ENCODE data around the gene BMPR1B.

Gene BMPR1B

GRCh38 chr4:95093460-95093859 is 335.7 kb downstream of the BMPR1B start:
- Mint-ChIP-seq H3K4me3 (no peak overlapping the region), H3K4me1 (ENCODE audit: low read depth in 2 of 2) (no peaks in the 10 kb centered on the region), H3K27me3 (no peaks in the 10 kb centered on the region), H3K9me3 (no peaks in the 10 kb centered on the region), H3K27ac (no peak overlapping the region), H3K36me3 (ENCODE audit: insufficient read depth) (no peaks in the 10 kb centered on the region)
- no peak for DNase-seq
- ATAC-seq (replicated peaks) = no peak

DNA sequence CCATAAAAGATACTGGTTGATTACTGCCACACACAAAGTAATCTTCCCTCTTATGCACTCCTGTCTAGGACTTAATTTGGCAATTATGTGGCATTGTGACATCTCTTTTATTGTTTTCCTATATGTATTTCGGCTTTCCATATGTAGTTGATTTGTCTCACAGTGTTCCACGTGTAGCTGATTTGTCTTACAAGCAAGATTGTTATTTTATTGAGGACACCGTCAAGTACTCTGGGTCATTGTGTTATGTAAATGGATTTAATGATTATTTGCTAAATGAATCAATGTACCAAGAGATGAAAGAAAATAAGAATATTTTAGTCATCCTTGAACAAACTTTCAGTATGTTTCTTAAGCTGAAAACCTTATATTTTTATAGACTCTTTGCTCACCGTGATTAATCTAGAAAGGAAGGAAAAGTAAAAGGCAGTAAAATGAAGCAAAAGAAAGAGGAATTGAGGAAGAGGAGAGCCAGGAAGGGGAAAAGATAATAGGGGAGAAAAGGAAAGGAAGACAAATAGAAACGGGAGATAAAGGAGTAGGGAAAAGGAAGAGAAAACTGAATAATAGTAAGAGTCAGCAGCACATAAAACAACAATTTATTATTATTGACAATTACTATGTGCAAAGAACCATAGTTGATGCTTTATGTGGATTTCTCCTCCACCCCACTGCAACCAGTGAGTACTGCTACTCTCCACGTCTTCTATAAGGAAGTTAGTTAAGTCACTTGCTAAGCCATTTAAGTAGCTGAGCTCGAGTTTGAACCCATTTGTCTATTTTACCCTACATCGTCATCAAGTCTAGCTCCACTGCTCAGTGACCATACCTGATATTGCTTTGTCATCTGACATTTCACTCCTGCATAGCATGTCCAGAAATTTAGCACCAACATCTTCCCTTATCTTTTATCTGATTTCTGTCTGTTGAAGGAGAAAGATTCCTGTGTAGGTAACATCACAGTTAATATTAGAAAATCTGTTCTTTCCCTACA is 336.5 kb downstream of the BMPR1B start:
- no peaks in the 10 kb centered on the region for H3K9me3 Mint-ChIP-seq
- H3K4me1 Mint-ChIP-seq (ENCODE audit: low read depth in 2 of 2) = no peaks in the 10 kb centered on the region
- H3K27ac Mint-ChIP-seq = no peak overlapping the region
- no peak for DNase-seq
- H3K27me3 Mint-ChIP-seq = no peaks in the 10 kb centered on the region
- ATAC-seq (replicated peaks) = no peak
- H3K36me3 Mint-ChIP-seq (ENCODE audit: insufficient read depth) = no peaks in the 10 kb centered on the region
- H3K4me3 Mint-ChIP-seq = no peak overlapping the region

DNA sequence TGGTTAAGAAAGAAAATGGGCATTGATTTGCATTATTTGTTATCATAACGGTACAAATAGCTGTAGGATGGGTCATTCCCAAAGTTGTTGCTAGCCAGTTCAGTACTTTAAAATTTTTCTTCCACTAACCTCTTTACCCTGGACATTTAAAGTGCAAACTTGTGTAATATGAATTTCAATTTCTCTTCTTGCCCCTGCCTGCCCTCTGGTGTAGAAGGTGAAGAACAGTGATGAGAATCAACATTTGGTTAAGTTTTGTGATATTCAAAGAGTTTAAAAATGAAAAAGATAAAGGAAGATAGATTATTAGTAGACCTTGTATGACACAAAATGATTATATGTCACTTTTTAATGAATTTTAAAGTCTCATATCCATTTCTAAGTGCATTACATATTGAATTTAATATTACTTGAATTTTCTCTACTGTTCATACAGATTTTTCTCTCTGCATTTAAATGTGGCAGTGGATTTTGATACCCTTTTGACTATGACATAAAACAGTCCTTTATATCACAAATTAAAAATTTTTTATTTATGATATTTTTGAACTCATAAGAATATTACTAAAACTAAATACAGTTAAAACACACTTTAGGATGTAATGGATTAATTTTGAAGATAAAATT is 337.7 kb downstream of the BMPR1B start:
- H3K9me3 Mint-ChIP-seq = no peaks in the 10 kb centered on the region
- H3K27ac Mint-ChIP-seq = no peak overlapping the region
- no peak for DNase-seq
- no peak overlapping the region for H3K4me3 Mint-ChIP-seq
- no peaks in the 10 kb centered on the region for H3K36me3 Mint-ChIP-seq (ENCODE audit: insufficient read depth)
- no peaks in the 10 kb centered on the region for H3K27me3 Mint-ChIP-seq
- ATAC-seq (replicated peaks) = no peak
- H3K4me1 Mint-ChIP-seq (ENCODE audit: low read depth in 2 of 2) = no peaks in the 10 kb centered on the region

- Mint-ChIP-seq H3K36me3 (ENCODE audit: insufficient read depth) (no peaks in the 10 kb centered on the region), H3K27ac (no peak overlapping the region), H3K4me3 (no peak overlapping the region), H3K9me3 (no peaks in the 10 kb centered on the region), H3K4me1 (ENCODE audit: low read depth in 2 of 2) (no peaks in the 10 kb centered on the region), H3K27me3 (no peaks in the 10 kb centered on the region)
- no peak for ATAC-seq (replicated peaks)
- DNase-seq = no peak
Observed at GRCh38 chr4:95102162-95102790, 344.5 kb downstream of the BMPR1B start.

DNA sequence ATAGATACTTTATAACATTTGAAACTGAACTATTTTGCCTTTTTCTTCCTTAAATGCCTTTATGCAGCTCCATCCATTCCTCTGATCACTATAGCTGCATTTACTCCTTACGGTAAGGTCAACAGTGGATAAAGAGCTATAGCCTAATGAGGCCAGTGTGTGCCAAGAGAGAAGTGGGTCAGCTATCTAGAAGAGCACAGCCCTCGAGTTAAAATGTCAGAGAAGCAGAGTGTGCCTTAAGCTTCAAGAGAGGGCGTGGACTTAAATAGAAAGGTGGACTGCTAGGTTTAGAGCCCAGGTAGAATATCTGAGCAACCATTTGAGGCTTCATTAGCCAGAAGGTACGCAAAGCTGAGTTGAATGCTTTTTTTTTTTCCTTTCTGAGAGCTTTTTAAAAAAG is 347.4 kb downstream of the BMPR1B start:
- H3K27ac Mint-ChIP-seq = no peak overlapping the region
- DNase-seq (no peak), ATAC-seq (replicated peaks) (no peak)
- H3K9me3 Mint-ChIP-seq = no peaks in the 10 kb centered on the region
- no peaks in the 10 kb centered on the region for H3K4me1 Mint-ChIP-seq (ENCODE audit: low read depth in 2 of 2)
- H3K27me3 Mint-ChIP-seq = no peaks in the 10 kb centered on the region
- no peaks in the 10 kb centered on the region for H3K36me3 Mint-ChIP-seq (ENCODE audit: insufficient read depth)
- no peak overlapping the region for H3K4me3 Mint-ChIP-seq

- no peaks in the 10 kb centered on the region for H3K4me1 Mint-ChIP-seq (ENCODE audit: low read depth in 2 of 2)
- no peaks in the 10 kb centered on the region for H3K9me3 Mint-ChIP-seq
- H3K27me3 Mint-ChIP-seq = no peaks in the 10 kb centered on the region
- DNase-seq (no peak), ATAC-seq (replicated peaks) (no peak)
- no peaks in the 10 kb centered on the region for H3K36me3 Mint-ChIP-seq (ENCODE audit: insufficient read depth)
- no peak overlapping the region for H3K27ac Mint-ChIP-seq
- no peak overlapping the region for H3K4me3 Mint-ChIP-seq
Observed at GRCh38 chr4:95105983-95106382, 348.2 kb downstream of the BMPR1B start.

DNA sequence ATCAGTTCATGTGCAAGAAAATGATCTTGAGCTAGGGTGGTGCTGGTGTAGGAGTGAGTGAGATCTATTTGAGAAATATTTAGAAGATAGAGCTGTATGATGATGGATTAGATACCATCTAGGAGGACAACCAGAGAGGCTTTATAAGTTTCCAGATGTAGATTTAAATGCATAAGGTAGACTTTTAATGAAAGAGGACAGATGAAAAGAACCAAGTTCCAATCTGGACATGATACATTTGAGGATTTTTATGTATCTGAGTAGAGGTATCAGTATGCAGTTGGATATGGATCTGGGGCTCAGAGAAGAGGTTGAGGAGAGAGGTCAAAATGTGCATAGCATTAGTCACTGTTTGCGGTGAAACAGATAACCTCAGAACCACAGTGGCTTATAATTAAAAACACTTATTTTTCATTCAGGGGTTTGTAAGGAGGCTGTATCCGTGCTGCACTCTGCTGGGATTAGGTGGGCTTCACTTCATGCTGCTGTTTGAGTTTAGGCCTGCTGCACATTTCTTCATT is 348.7 kb downstream of the BMPR1B start:
- DNase-seq (no peak), ATAC-seq (replicated peaks) (no peak)
- Mint-ChIP-seq H3K4me3 (no peak overlapping the region), H3K27me3 (no peaks in the 10 kb centered on the region), H3K4me1 (ENCODE audit: low read depth in 2 of 2) (no peaks in the 10 kb centered on the region), H3K9me3 (no peaks in the 10 kb centered on the region), H3K27ac (no peak overlapping the region), H3K36me3 (ENCODE audit: insufficient read depth) (no peaks in the 10 kb centered on the region)

DNA sequence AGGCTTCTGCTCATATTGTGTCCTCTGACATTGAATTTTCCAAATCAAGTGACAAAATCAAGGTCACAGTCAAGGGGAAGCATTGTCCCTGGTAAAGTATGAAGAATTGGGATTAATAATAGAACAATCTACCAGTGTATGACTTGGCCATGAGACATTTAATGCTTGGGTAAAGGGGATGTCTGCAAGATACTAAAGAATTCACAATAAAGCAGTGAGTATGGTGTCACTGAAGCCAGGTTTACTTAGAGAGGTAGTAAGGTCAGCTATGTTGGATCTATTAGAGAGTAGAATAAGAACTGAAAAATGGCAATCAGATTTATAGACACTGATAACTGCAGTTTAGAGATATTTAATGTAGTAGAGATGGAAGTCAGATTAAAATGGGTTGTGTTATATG is 349.2 kb downstream of the BMPR1B start:
- no peak for DNase-seq

GRCh38 chr4:95107635-95108034 is 349.9 kb downstream of the BMPR1B start:
- no peaks in the 10 kb centered on the region for H3K36me3 Mint-ChIP-seq (ENCODE audit: insufficient read depth)
- no peak overlapping the region for H3K4me3 Mint-ChIP-seq
- ATAC-seq (replicated peaks) (no peak), DNase-seq (no peak)
- H3K9me3 Mint-ChIP-seq = peaks cover 0 to 2% of the 10 kb centered on the region in 2 donors
- no peaks in the 10 kb centered on the region for H3K4me1 Mint-ChIP-seq (ENCODE audit: low read depth in 2 of 2)
- H3K27me3 Mint-ChIP-seq = no peaks in the 10 kb centered on the region
- no peak overlapping the region for H3K27ac Mint-ChIP-seq

More for the DNA sequence above, 349.2 kb downstream of the BMPR1B start:
- Mint-ChIP-seq H3K27me3 (no peaks in the 10 kb centered on the region), H3K36me3 (ENCODE audit: insufficient read depth) (no peaks in the 10 kb centered on the region), H3K4me3 (no peak overlapping the region), H3K27ac (no peak overlapping the region), H3K4me1 (ENCODE audit: low read depth in 2 of 2) (no peaks in the 10 kb centered on the region), H3K9me3 (peaks cover 0 to 2% of the 10 kb centered on the region in 2 donors)
- ATAC-seq (replicated peaks) = no peak

DNA sequence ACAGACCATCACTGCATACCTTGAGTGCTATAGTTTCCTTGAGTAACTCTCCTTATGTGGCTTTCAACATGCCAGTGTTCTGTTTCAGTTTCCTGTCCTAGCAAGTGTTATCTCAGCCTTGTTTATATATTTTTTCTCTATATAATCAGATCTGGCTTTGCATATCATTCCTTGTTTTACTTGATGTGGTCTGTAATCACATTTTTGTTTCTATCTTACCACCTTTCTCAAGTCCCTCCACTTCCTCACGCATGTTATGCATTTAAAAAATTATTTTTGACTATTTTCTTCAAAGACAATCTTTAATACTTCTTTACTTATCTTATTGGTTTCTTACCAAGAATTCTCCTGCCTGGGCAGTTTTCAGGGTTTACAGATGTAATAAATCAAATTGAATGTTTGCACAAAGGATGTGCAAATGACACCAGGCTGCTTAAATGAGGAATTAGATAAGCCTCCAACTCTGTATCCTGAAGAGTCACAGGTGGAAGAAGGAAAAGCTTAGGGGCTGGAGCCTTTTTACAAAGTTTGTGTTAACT is 351.2 kb downstream of the BMPR1B start:
- peaks cover 0 to 2% of the 10 kb centered on the region in 2 donors for H3K9me3 Mint-ChIP-seq
- H3K4me1 Mint-ChIP-seq (ENCODE audit: low read depth in 2 of 2) = no peaks in the 10 kb centered on the region
- no peak for ATAC-seq (replicated peaks)
- H3K27ac Mint-ChIP-seq = no peak overlapping the region
- DNase-seq = no peak
- no peak overlapping the region for H3K4me3 Mint-ChIP-seq
- no peaks in the 10 kb centered on the region for H3K36me3 Mint-ChIP-seq (ENCODE audit: insufficient read depth)
- H3K27me3 Mint-ChIP-seq = no peaks in the 10 kb centered on the region

DNA sequence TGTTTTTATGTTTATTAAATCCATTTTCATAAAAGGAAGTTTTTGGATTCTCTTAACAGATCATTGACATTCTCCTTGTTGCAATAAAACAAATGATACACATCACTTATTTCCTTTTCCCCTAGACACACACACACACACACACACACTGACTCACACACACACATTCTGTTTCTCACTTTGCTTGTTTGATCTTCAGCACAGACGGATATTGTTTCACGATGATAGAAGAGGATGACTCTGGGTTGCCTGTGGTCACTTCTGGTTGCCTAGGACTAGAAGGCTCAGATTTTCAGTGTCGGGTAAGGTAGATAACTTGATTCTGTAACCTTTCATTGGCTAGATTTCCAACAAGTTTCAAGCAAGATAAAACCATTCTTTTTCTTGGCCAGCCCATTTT is 356.8 kb downstream of the BMPR1B start:
- Mint-ChIP-seq H3K27ac (no peak overlapping the region), H3K4me1 (ENCODE audit: low read depth in 2 of 2) (no peaks in the 10 kb centered on the region), H3K9me3 (peaks cover 0 to 2% of the 10 kb centered on the region in 2 donors), H3K27me3 (no peaks in the 10 kb centered on the region), H3K36me3 (ENCODE audit: insufficient read depth) (peaks cover 6% of the 10 kb centered on the region), H3K4me3 (no peak overlapping the region)
- DNase-seq (no peak), ATAC-seq (replicated peaks) (no peak)

DNA sequence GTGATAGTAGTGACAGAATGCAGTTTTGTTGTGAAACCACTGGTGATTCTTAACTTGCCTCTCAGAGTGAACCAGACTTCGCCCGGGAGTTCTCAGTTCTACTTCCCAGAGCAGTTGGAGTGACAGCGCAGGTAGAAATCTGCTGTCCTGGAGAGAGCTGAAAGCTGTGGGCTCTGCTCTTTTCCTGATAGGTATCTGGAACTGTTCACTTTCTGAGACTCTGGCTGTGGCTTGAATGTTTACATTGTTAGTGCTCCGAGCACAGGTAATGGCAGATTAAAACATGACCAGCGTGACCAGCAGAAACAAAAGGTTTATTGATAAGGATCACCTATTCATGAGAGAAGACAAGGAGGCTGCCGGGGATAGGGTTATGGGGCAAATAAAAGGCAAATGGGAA is 360.7 kb downstream of the BMPR1B start:
- Mint-ChIP-seq H3K36me3 (ENCODE audit: insufficient read depth) (peaks cover 6% of the 10 kb centered on the region), H3K4me1 (ENCODE audit: low read depth in 2 of 2) (no peaks in the 10 kb centered on the region), H3K27me3 (no peaks in the 10 kb centered on the region), H3K9me3 (peaks cover 0 to 1% of the 10 kb centered on the region in 2 donors), H3K27ac (no peak overlapping the region), H3K4me3 (no peak overlapping the region)
- DNase-seq (no peak), ATAC-seq (replicated peaks) (no peak)

GRCh38 chr4:95120456-95120855 is 362.7 kb downstream of the BMPR1B start:
- peaks cover 6% of the 10 kb centered on the region for H3K36me3 Mint-ChIP-seq (ENCODE audit: insufficient read depth)
- no peaks in the 10 kb centered on the region for H3K4me1 Mint-ChIP-seq (ENCODE audit: low read depth in 2 of 2)
- peaks cover 0 to 1% of the 10 kb centered on the region in 2 donors for H3K9me3 Mint-ChIP-seq
- no peak overlapping the region for H3K27ac Mint-ChIP-seq
- ATAC-seq (replicated peaks) (no peak), DNase-seq (no peak)
- H3K27me3 Mint-ChIP-seq = no peaks in the 10 kb centered on the region
- no peak overlapping the region for H3K4me3 Mint-ChIP-seq

Data from effector memory CD8-positive, alpha-beta T cell (primary cell).